Right lobe of liver (tissue), 6 donors: ENCODE results near the gene PPCDC. TPM values are rescaled to one million over a fixed set of nuclear protein-coding genes. Genes with fewer than 3 reads are reported as not detected.

Source experiments
- ATAC-seq, 4 donors: fragments of 200-7000 bp; cut with Tn5 transposase; one replicate each; pipeline ENCODE4 v1.9.1; 2020; ENCODE audit warnings: mild to moderate bottlenecking in 4 of 4, moderate library complexity in 4 of 4
- DNase-seq, 3 donors: peaks; one replicate each; pipeline ENCODE4 v3.0.0-alpha.2; 2020
- H3K27ac ChIP-seq, 3 donors: fragments of 200-600 bp; one replicate each; pipeline ENCODE4 v1.8.0; 2022
- H3K27me3 ChIP-seq, 2 donors: fragments of 200-600 bp; one replicate each; pipeline ENCODE4 v1.8.0; 2022
- H3K36me3 ChIP-seq, 4 donors: fragments of 200-600 bp; sonication (generic) in 1 of 4; one replicate each; pipeline versions ENCODE4 v1.5.1 to v1.8.0; 2017 to 2022; ENCODE audit warnings: control low read depth in 1 of 4
- H3K4me1 ChIP-seq, 4 donors: fragments of 200-600 bp; sonication (generic) in 1 of 4; one replicate each; pipeline versions ENCODE4 v1.5.1 to v1.8.0; 2017 to 2022; ENCODE audit warnings: control low read depth in 1 of 4
- H3K4me3 ChIP-seq, 3 donors: fragments of 200-600 bp; one replicate each; pipeline ENCODE4 v1.8.0; 2022
- H3K9me3 ChIP-seq, 4 donors: fragments of 200-600 bp; sonication (generic) in 1 of 4; one replicate each; pipeline versions ENCODE4 v1.5.1 to v1.8.0; 2017 to 2022; ENCODE audit warnings: control low read depth in 1 of 4
- POLR2A ChIP-seq: fragments of 450-650 bp; IDR thresholded peaks from one replicate; pipeline ENCODE4 v1.6.1; 2017; ENCODE audit warnings: antibody characterized with exemption, mild to moderate bottlenecking
- WGBS: methylation state at CpG from one replicate; pipeline ENCODE4 v1.1.6; 2018; ENCODE audit warnings: low coverage, low lambda C conversion rate; ENCODE audit not compliant: insufficient coverage; ENCODE audit errors: missing lambda C conversion rate; 5-methylcytosine and 5-hydroxymethylcytosine counted together
- intact Hi-C, 2 donors: fragments of 100-400 bp; cut with DNase I; formaldehyde crosslinking; loops; one replicate each; pipeline versions ENCODE4 v1.11.2 to v1.14.1; 2022
- long read RNA-seq: library from polyadenylated mRNA; unstranded; transcript quantifications from one replicate; pipeline ENCODE4 v2.0.0, GENCODE V29; 2019
- total RNA-seq, 6 experiments: library from RNA; depleted of rRNA in 2 of 6; stranded (reverse); fragments of >200 nt in 2 of 6; fragmentation: NEBNext Ultra II Directional in 3 of 6; extraction: Animal tissue kit (Norgen Biotek cat#: 25700) in 3 of 6; gene quantifications; one replicate each; pipeline versions ENCODE4 v1.1.0 to v1.2.4, GENCODE V29; 2016 to 2023
- TF ChIP-seq, protein P1 (sequence below), 4 donors: fragments of 200-600 bp in 3 of 4; fragments of 450-650 bp in 1 of 4; IDR thresholded peaks; one replicate each; pipeline versions ENCODE4 v1.5.1 to v1.8.0; 2016 to 2022; ENCODE audit warnings: antibody characterized with exemption in 4 of 4, mild to moderate bottlenecking in 2 of 4
- donor health status: DM: no; HTN: yes; CAD: no.
- donor health status: DM: no; HTN: no; CAD: no.
- donor health status: DM: no; HTN: no; CAD: no.
- donor health status: DM: no; HTN: yes; CAD: no.
- donor health status: DM: no; HTN: yes; CAD: no.

Gene PPCDC, protein sequence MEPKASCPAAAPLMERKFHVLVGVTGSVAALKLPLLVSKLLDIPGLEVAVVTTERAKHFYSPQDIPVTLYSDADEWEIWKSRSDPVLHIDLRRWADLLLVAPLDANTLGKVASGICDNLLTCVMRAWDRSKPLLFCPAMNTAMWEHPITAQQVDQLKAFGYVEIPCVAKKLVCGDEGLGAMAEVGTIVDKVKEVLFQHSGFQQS
- 10 to 100 TPM in 2 of 6 experiments, 1 to 10 TPM in 4; 5.9 to 21.5 (median 8.3) TPM for total RNA-seq
- long read RNA-seq, partial matches to known transcripts = 1 of 2 reads
- long read RNA-seq, other reads (novel, unspliced or antisense) = 0 of 2 reads

- WGBS = under 1% methylated on average over 29 of the region's 40 CpGs
- Histone ChIP-seq H3K4me1 (peaks cover 0 to 18% (median 8%) of the 10 kb centered on the region in 4 donors), H3K36me3 (no peaks in the 10 kb centered on the region), H3K9me3 (no peaks in the 10 kb centered on the region), H3K27me3 (no peaks in the 10 kb centered on the region), H3K27ac (peak within 1 kb of the TSS; percentile 72 to 80 (median 76)), H3K4me3 (peak within 1 kb of the TSS; percentile 61 to 87 (median 81))
- intact Hi-C loops = loop anchor here in 1 of 2 donors (10.0 kb wide), 1 partner anchor 281 kb away; no protein-coding TSS in a partner anchor
- TF ChIP-seq, protein P1, sequence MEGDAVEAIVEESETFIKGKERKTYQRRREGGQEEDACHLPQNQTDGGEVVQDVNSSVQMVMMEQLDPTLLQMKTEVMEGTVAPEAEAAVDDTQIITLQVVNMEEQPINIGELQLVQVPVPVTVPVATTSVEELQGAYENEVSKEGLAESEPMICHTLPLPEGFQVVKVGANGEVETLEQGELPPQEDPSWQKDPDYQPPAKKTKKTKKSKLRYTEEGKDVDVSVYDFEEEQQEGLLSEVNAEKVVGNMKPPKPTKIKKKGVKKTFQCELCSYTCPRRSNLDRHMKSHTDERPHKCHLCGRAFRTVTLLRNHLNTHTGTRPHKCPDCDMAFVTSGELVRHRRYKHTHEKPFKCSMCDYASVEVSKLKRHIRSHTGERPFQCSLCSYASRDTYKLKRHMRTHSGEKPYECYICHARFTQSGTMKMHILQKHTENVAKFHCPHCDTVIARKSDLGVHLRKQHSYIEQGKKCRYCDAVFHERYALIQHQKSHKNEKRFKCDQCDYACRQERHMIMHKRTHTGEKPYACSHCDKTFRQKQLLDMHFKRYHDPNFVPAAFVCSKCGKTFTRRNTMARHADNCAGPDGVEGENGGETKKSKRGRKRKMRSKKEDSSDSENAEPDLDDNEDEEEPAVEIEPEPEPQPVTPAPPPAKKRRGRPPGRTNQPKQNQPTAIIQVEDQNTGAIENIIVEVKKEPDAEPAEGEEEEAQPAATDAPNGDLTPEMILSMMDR (IDR thresholded peaks at IDR 0.05) = no peak
- TF ChIP-seq POLR2A = peak; percentile 88
- ATAC-seq (peak; percentile 97 to 99 (median 98)), DNase-seq (peak; percentile 97 to 98 (median 98))
Measured at GRCh38 chr15:75023181-75023871, at the start of gene PPCDC. TSS of gene PPCDC (plus strand) at chr15:75023590. CDS start at chr15:75028319, 4,729 bp downstream.

GRCh38 chr15:74976159-74976558 is 47.2 kb upstream of the PPCDC start:
- no peaks in the 10 kb centered on the region for H3K27me3 ChIP-seq
- intact Hi-C loops = no loop called here
- no peaks in the 10 kb centered on the region for H3K9me3 ChIP-seq
- no peak for DNase-seq
- no peaks in the 10 kb centered on the region for H3K36me3 ChIP-seq
- H3K27ac ChIP-seq = no peak overlapping the region
- no peak overlapping the region for H3K4me3 ChIP-seq
- no peaks in the 10 kb centered on the region for H3K4me1 ChIP-seq
- no peak for TF ChIP-seq POLR2A
- TF ChIP-seq, protein P1 (IDR thresholded peaks at IDR 0.05) = peak in 2 of 4 donors; percentile 8 to 27
- no peak for ATAC-seq
- WGBS = 60% methylated on average over 1 of the region's 1 CpG

DNA sequence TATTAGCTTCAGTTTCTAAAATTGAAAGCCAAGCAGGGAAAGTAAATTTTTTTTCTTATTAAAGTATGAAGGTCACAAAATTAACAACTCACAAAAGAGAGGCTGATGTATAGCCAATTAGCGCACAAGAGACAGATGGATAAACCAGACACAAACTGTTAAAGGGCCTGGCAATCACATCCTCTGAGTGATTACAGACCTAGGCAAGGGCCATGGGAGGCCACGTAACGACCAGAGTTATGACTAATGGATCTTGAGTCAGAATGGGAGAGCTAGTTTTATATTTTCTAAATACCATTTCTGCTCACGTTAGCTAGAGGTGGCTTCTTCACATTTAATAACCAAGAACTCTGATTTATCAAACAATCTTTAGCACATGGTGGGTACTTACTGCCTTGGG is 45.8 kb upstream of the PPCDC start:
- no peaks in the 10 kb centered on the region for H3K9me3 ChIP-seq
- TF ChIP-seq, protein P1 (IDR thresholded peaks at IDR 0.05) = no peak
- TF ChIP-seq POLR2A = no peak
- H3K4me1 ChIP-seq = no peaks in the 10 kb centered on the region
- no peak overlapping the region for H3K4me3 ChIP-seq
- DNase-seq = no peak
- H3K27me3 ChIP-seq = no peaks in the 10 kb centered on the region
- no peaks in the 10 kb centered on the region for H3K36me3 ChIP-seq
- no peak overlapping the region for H3K27ac ChIP-seq
- 39% methylated on average over 4 of the region's 4 CpGs for WGBS
- intact Hi-C loops = no loop called here
- ATAC-seq = no peak

GRCh38 chr15:74978077-74978476 is 45.3 kb upstream of the PPCDC start:
- WGBS = 55% methylated on average over 1 of the region's 1 CpG
- no peak overlapping the region for H3K27ac ChIP-seq
- H3K4me3 ChIP-seq = no peak overlapping the region
- intact Hi-C loops = no loop called here
- H3K36me3 ChIP-seq = no peaks in the 10 kb centered on the region
- TF ChIP-seq, protein P1 (IDR thresholded peaks at IDR 0.05) = no peak
- no peak for TF ChIP-seq POLR2A
- H3K4me1 ChIP-seq = no peaks in the 10 kb centered on the region
- H3K27me3 ChIP-seq = no peaks in the 10 kb centered on the region
- DNase-seq (no peak), ATAC-seq (no peak)
- H3K9me3 ChIP-seq = no peaks in the 10 kb centered on the region
